HCT116 (cell line): ENCODE measurements around the gene AP4S1.

ENCODE experiments used
- CTCF ChIP-seq, 3 experiments: fragments of 200-600 bp in 1 of 3; sonication (generic) in 1 of 3; IDR thresholded peaks in 2 of 3; conservative IDR thresholded peaks in 1 of 3; 2 replicates each; pipeline ENCODE4 v1.5.1; 2012 to 2017; ENCODE audit warnings: low read depth in 2 of 3, low read length in 2 of 3, antibody characterized with exemption in 1 of 3, borderline replicate concordance in 1 of 3, control low read depth in 1 of 3, mild to moderate bottlenecking in 1 of 3, mixed read lengths in 1 of 3, mixed run types in 1 of 3, moderate library complexity in 1 of 3; ENCODE audit not compliant: insufficient read depth in 1 of 3
- EZH2phosphoT487 ChIP-seq: fragments of 200-600 bp; IDR thresholded peaks from 2 replicates; pipeline ENCODE4 v1.6.1; 2018; ENCODE audit warnings: antibody characterized with exemption, borderline replicate concordance
- POLR2AphosphoS5 ChIP-seq: IDR thresholded peaks from 2 replicates; pipeline ENCODE4 v1.6.1; 2011; ENCODE audit warnings: mild to moderate bottlenecking, low read depth, low read length, moderate library complexity
- TCF7L2 ChIP-seq: IDR thresholded peaks from 2 replicates; pipeline ENCODE4 v1.7.0; 2011; ENCODE audit warnings: borderline replicate concordance, inconsistent platforms; ENCODE audit not compliant: insufficient read depth, insufficient read length; ENCODE audit errors: extremely low read depth
- YY1 ChIP-seq: IDR thresholded peaks from 2 replicates; pipeline ENCODE4 v1.6.1; 2011; ENCODE audit warnings: low read length, low read depth, moderate library complexity, mild to moderate bottlenecking; ENCODE audit not compliant: insufficient replicate concordance; ENCODE audit errors: extremely low read depth

DNA sequence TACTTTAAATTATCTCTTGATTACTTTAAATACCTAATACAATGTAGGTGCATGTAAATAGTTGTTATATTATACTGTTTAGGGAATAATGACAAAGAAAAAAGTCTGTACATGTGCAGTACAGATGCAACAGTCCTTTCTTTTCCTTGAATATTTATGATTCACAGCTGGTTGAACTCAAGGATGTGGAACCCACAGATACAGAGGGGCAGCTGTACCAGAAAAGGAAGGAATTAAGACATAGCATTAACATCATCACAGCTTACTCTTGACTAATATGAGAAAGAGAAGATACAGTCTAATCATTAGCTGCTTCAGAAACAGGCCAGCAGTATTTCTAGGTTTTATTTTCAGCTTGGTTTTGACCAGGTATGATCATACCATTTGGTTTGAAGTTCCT is 34.7 kb upstream of the AP4S1 start:
- TF ChIP-seq POLR2AphosphoS5 = no peak
- no peak for TF ChIP-seq EZH2phosphoT487
- no peak for TF ChIP-seq CTCF (IDR thresholded peaks at IDR 0.05 in 2 of 3, conservative IDR thresholded peaks at IDR 0.05 in 1 of 3; ENCODE audit: borderline replicate concordance in 1 of 3, insufficient read depth in 1 of 3, low read depth in 2 of 3, low read length in 2 of 3)
- TF ChIP-seq TCF7L2 = no peak
- TF ChIP-seq YY1 = no peak
